ENCODE results near the gene DDX51.

DDX51 gene

DNA sequence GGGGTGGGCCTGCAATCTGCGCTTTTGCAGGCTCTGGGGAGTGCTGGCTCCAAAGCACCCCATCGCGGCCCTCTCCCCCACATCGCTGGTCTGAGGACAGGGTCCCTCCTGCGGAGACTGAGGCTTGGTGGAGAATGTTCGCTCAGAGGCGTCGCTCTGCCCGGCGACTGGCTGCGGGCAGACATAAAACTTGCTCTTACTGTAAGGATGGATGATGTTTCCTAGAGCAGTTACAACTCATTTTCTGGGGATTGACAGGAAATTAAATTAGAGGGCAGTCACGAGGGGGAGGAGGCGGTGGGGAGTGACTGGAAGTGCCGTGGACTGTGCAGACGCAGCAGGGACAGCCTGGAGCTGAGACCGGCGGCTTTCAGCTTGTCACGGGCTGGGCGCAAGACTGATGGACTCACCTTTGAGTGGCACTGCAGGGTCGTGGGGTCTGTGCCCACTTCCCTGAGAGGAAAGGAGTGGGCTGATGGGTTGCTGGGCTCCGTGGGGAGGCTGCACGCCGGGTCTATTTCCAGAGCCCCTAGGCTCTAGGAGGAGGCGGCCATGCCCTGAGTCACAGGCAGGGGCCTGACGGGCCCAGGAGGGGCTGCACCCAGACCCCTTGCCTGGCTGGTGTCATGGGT lies 32.9 kb upstream of the DDX51 start:
- no peak for DNase-seq (ENCODE audit: low read depth)
- no peak overlapping the region for H3K4me3 ChIP-seq (ENCODE audit: low read length)
- TF ChIP-seq, protein P1, sequence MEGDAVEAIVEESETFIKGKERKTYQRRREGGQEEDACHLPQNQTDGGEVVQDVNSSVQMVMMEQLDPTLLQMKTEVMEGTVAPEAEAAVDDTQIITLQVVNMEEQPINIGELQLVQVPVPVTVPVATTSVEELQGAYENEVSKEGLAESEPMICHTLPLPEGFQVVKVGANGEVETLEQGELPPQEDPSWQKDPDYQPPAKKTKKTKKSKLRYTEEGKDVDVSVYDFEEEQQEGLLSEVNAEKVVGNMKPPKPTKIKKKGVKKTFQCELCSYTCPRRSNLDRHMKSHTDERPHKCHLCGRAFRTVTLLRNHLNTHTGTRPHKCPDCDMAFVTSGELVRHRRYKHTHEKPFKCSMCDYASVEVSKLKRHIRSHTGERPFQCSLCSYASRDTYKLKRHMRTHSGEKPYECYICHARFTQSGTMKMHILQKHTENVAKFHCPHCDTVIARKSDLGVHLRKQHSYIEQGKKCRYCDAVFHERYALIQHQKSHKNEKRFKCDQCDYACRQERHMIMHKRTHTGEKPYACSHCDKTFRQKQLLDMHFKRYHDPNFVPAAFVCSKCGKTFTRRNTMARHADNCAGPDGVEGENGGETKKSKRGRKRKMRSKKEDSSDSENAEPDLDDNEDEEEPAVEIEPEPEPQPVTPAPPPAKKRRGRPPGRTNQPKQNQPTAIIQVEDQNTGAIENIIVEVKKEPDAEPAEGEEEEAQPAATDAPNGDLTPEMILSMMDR (conservative IDR thresholded peaks at IDR 0.05; ENCODE audit: low read depth, low read length) = no peak

DNA sequence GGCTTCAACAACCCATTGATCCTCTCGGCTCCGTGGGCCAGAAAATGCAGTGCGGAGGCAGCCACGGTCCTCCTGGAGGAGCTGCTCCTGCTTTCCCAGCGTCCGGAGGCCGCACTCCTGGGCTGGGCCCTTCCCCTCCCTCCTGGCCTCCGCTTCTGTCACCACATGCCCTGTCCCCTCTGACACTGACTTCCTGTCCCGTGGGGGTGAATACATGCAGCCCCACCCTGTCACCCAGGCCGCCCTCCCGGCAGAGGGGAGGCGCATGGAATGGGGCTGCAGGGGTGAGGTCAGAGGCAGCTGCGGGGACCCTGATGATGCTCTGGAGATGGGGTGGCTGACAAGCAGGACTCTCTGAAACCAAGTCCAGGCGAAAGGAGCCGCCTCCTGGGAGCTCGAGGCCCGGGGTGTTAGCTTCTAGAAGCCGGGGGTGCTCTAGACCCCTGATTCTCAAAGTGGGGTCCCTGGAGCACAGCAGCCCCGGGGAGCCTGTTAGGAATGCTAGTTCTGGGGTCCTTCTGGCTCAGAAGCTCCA lies 32.3 kb upstream of the DDX51 start:
- no peak for DNase-seq (ENCODE audit: low read depth)
- TF ChIP-seq, protein P1 (conservative IDR thresholded peaks at IDR 0.05; ENCODE audit: low read depth, low read length) = no peak
- H3K4me3 ChIP-seq (ENCODE audit: low read length) = no peak overlapping the region

DNA sequence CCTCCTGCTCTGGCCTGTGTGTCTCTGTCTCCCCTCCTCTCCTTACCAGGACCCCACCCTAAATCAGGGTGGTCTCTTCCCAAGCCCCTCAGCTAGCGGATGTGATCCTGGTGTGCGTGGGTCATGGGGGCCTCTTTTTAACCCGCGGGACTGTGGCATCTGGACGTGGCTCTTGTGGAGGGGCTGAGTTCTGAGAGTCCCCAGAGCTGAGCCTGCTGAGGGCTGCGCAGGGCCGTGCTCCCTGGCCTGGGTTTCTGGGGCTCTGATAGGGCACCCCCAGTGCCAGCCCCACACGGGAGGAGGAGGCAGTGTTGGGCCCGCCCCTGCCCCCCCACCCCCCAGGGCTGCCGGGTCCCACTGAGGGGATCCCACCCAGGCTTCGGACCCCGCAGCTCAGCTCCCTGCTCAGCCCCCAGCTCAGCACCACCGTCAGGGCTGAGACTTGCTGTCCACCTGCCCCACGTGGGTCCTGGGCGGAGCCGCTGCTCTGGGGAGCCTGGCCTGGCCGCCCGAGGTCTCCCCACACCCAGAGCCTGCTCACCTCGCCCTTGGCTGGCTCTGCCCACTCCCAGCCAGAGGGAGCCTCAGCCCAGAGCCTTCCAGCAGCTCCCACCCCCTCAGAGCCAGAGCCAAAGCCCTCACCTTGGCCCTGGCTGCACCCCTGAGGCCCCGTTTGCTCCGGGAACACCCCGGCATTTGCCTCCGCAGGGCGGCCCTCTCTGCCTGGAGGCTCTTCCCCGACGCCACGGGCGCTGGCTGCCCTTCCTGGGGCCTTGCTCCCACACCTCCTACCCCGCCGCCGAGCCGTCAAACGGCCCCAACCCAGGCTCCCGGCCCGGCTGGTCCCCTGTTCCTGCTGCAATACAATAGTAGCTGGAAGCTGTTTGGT lies 31.6 kb upstream of the DDX51 start:
- TF ChIP-seq, protein P1 (conservative IDR thresholded peaks at IDR 0.05; ENCODE audit: low read depth, low read length) = no peak
- no peak for DNase-seq (ENCODE audit: low read depth)
- no peak overlapping the region for H3K4me3 ChIP-seq (ENCODE audit: low read length)

DNA sequence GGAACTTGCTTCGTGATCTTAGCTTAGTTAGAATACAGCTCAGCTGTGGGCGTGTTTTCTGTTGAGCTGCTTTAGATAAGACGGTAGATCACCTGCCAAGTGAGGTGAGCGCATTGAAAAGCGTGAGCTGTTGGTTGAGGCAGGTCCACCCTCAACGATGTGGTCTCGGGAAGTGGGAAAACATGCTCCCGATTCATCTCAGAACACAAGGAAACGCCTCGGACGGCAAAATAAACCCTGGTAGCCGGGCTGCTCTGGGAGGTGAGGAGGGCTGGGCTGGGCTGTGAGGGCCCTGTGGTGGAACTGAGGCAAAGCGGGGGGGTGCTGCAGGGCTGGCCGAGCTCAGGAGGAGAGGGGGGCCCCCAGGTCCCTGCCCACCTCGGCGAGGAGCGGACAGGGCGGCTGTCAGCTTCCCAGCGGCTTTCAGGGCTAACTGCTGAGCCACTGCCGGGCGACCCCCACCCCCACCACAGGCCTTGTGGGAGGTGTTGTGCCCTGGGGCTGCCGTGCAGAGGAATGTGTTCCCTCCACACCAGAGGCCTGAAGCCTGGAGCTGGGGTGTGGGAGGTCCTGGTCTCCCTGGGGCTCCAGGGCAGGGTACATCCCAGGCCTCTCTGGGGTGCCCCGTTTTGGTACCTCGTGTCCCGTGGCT lies 30.8 kb upstream of the DDX51 start:
- no peak overlapping the region for H3K4me3 ChIP-seq (ENCODE audit: low read length)
- DNase-seq (ENCODE audit: low read depth) = no peak
- TF ChIP-seq, protein P1 (conservative IDR thresholded peaks at IDR 0.05; ENCODE audit: low read depth, low read length) = no peak

DNA sequence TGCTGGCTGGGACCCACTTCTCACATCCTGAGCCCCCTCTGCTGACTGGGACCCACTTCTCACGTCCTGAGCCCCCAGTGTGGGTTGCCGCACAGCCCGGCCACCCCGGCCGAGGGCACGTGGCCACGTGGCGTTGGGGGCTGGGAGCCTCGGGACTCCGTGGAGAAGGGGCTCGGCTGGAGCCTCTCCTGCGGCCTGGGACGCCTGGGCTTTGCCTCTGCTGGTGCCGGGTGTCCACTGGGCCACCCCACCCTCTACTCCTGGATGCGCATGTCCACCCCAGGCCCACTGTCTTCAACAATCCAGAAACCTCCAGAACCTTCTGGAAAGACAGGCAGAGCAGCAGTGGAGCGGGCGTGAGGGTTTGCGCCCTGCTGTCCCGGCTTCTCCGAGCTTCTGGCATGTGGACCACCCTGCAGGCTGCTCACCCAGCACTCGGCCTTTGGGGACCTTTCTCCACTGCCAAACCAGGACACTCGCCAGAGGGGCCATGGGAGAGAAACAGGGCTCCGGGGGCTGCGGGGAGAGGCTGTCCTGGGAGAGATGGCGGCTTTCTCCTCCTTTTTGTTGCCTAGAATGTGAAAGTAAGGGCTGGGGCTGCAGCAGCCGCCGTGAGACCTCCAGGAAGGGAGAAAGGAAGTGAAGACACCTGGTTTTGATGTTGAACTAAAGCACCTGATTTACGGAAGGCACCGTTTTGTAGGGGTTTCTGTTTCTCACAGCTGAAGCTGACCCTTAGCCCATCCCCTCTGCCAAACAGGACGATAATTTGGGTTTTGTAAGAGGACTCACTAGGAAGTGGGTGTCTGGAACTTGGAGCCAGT lies 30.1 kb upstream of the DDX51 start:
- DNase-seq (ENCODE audit: low read depth) = no peak
- H3K4me3 ChIP-seq (ENCODE audit: low read length) = no peak overlapping the region
- TF ChIP-seq, protein P1 (conservative IDR thresholded peaks at IDR 0.05; ENCODE audit: low read depth, low read length) = no peak

DNA sequence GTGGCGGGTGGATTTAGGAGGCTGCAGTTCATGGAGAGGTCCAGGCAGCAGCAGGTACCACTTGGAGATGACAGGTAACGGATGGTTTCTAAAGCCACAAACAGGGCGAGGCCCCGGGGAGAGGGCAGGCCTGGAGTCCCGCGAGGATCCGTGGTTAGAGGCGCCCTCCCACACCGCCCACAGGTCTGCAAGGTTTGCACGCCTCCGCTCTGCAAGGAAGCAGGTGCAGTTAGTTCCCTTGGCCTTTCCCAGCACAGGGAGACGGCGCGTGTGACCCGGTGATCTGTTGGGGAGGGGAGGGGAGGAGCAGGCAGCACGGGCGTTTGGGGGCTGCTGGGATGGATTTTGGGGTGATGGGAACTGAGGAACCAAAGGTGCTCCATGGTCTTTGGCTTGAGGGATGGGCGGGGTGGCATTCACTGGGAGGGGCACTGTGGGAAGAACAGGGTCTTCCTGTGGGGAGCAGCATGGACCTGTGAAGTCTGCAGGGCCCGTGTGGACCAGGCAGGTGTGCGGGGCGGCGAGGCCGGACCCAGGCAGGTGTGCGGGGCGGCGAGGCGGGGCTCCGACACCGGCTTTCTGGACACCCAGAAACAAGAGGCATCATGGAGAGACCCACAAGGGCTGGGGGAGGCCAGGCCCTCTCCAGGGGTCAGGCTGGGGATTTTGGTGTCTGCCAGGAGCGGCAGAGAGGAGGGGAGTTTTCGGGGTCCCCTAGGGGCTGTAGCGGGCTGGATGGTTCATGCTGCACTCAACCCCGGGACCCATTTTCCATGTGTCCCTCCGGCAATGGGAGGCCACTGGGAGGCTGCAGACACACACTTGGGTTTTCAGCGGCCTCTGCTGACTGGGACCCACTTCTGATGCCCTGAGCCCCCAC lies 29.3 kb upstream of the DDX51 start:
- TF ChIP-seq, protein P1 (conservative IDR thresholded peaks at IDR 0.05; ENCODE audit: low read depth, low read length) = no peak
- no peak for DNase-seq (ENCODE audit: low read depth)
- no peak overlapping the region for H3K4me3 ChIP-seq (ENCODE audit: low read length)

All from retinal pigment epithelial cell (primary cell).